Anterior cingulate cortex (tissue), 58 donors: Measurements from ENCODE around the gene VRK2.

Source experiments
- DNase-seq, 58 donors: peaks; one replicate each; lab custom pipeline; 2025; lab: John Stamatoyannopoulos, UW

Gene VRK2

DNA sequence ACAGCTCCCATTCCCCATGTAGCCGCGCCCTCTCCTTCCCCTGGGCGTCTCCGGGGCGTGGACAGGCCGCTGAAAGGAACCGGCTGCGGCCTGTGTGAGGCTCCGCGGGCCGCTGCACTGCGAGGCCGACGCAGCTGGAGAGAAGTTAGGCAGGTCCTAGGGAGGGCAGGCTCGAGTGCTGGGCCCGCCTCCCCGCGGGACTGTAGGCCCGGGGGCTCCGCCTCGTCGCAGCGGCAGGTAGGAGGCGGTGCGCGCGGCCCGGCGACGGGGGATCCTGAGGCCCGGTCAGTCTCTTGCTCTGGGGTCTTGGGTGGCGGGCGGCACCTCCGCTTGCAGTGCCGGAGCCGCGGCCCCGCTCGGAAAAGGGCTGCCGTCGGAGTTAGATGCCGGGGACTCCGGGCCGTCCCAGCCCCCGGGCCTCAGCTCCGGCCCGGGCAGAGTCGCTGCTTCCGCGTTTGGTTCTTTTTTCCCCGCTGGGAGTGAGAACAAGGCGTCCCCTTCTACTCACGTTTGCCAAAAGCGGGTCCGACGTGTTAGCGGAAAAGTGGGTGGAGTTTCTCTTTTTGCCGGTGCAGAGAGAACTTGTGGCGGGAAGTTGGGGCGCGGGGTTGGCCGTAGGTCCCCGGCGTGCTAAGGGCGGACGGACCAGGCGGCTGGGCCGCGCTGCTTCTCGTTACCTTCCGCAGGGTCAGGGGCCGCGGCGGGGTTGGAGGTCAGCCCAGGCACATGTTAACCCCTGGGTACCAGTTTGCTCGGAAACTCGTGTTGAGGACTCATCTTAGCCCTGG, at the start of gene VRK2:
VRK2 (plus strand) TSS at position 222 of the 788 bp plus-strand sequence. CDS start 2,026 bp downstream, outside the sequence.
- peak in 40 of 58 donors; percentile 11 to 78 (median 42) for DNase-seq

GRCh38 chr2:58006256-58006951, 40.2 kb upstream of the VRK2 start:
- no peak for DNase-seq

DNA sequence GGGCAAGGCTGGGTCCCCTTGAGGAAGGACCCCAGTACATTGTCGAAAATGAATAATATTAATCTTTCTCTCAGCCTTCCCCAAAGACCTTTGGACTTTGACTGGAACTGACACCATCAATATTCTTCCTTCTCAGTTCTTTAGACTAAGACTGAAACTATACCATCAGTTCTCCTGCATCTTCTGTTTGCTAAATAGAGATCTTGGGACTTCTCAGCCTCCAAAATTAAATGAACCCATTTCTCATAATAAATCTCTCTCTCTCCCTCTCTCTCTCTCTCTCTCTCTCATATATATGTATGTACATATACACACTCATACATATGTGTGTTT, 39.7 kb upstream of the VRK2 start:
- DNase-seq = no peak

GRCh38 chr2:58010599-58010998, 36.0 kb upstream of the VRK2 start:
- no peak for DNase-seq

DNA sequence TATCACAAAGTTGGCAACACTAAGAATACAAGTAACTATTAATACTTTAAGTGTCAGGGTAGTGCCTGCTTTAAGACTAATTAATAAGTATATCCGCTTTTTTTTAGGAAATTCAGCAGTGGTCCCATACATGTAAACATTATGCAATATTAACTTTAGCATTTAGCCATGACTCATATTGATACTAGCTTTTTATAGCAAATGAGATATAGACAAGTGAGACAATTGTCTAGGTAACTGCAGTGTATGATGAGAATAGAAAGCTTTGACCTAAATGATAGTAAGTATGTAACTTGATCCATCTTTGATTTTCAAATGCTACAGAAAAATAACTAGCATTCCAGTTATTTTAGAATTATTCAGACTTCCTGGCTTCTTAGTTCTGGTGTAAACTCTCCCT, 27.4 kb upstream of the VRK2 start:
- no peak for DNase-seq

DNA sequence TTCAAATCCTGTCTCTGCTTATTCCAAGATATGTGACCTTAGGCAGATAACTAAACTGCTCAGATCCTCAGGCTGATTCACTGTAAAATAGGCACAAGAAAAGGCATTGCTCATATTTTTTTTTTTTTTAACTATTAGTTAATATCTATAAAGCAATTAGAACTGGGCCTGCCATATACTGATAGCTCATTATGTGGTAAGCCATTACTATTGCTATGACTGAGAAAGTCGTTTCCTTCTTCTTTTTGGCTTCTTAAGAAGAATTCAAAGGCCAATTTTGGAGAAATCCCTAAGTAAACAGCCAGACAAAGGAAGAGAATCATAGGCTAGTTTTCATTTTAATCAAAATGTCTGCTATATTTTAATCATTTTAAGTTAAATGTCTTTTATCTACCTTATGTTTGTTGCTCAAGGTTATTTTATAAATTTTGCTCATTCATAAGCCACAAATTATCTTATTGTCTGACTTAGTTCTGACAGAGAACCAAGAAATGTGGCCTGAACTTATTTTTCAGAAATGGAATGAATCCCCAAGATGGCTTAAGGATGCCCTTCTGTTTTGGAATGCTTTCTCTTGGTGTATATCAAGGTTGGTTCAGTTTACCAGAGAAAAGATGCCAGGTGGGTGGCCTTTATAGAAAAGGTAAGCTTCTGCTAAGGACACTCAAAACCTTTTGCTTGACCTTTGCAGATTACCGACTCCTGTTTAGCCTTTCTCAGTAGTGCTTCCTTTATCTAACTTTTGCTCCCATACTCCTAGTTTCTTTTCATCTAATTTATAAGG, 21.3 kb upstream of the VRK2 start:
- no peak for DNase-seq

DNA sequence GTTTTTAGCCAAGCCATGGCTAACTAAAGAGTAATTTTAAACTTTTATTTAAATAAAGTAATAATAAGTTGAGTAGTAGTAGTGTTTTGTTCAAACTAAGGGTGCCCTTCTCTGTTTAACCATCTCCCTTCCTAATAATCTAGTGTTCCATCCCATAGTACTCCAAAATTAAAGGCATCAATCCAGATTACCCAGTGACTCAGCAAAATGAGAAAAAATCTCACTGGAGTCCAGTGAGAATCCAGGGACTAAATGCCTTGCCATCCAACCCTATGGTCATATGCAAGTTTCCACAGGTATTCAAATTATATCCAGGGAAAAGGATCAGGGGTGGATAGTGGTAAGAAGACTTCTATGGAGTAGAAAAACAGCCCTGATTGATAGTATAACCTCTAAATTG, 19.6 kb upstream of the VRK2 start:
- DNase-seq = no peak

DNA sequence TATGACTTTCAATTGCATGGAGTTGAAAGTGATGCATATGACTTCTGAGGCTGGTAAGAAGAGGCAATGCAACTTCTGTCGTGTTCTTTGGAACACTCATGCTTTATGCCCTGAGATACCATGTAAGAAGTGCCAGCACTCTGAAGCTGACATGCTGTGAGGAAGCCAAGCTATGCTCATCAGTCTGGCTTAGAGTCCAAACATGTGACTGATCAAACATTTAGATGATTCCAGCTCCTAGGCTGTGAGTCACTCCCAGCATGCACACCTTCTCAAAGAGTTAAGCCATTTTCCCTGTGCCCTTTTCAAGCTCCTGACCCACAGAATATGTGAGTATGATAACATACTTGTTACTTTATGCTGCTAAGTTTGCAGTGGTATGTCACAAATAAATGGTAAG, 15.8 kb upstream of the VRK2 start:
- no peak for DNase-seq

- DNase-seq = no peak
Observed at GRCh38 chr2:58032016-58032763, 14.4 kb upstream of the VRK2 start.

- no peak for DNase-seq
Observed at GRCh38 chr2:58032764-58033080, 13.9 kb upstream of the VRK2 start.

- DNase-seq = no peak
Observed at GRCh38 chr2:58033530-58033929, 13.1 kb upstream of the VRK2 start.

GRCh38 chr2:58035352-58035751, 11.3 kb upstream of the VRK2 start:
- DNase-seq = no peak

DNA sequence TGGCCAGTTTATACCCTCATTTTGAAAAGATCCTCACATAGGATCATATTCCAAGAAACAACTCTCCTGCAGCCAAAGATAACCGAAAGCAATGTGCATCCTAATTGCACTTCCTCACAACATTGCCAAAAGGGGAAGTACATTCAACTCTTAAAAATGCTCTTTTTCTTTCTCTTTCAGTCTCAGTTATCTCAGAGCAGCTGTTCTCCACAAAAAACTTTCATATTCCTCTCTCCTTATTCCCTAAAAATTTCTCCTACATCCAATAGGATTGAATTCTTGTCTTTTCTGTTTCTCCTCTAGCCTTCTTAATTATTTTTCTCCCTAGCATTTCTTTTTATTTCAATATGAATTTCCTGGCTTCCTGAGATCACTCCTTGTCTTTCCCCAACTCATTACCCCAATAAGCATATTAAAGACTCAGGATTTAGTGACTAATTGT, 7.4 kb upstream of the VRK2 start:
- DNase-seq = no peak

GRCh38 chr2:58042486-58042970, 4.1 kb upstream of the VRK2 start:
- peak in 1 of 58 donors; percentile 5 for DNase-seq

GRCh38 chr2:58044145-58044544, 2.5 kb upstream of the VRK2 start:
- DNase-seq = no peak

GRCh38 chr2:58045580-58046334, 849 bp upstream of the VRK2 start:
- no peak for DNase-seq

DNA sequence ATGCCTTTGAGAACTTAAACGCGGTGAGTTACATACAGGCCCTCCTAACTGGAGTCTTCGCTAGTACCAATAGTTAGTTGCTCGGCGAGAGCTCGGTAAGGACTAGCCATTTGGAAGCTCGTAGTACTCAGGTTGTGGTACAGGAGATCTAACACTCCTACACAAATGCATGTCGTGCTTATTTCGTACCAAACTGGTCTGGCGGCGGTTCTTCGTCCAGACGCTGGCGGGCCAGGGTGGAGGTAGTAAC, 346 bp upstream of the VRK2 start:
- no peak for DNase-seq

GRCh38 chr2:58047373-58047935, 848 bp downstream of the VRK2 start:
- DNase-seq = peak in 1 of 58 donors; percentile 19

- no peak for DNase-seq
Observed at GRCh38 chr2:58047961-58048360, 1.4 kb downstream of the VRK2 start.

DNA sequence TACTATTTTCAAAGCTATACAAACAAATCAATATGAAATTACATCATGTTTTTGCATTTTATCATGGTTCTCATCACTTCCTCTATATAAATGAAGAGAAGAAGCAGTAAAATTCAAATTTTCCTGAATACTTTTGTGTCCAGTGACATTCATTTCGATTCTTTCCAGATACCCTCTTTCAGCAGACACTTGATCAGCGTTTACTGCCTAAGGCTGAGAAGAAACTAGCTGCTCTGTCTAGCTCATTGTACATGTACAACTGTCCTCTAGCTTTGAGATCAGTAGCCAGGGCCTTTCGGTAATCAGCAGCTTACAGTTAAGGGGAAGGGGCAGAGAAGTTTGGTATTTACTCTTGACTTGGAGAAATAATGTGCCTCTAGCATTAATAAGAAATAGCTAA, 4.8 kb downstream of the VRK2 start:
- DNase-seq = no peak
